ENCODE results near the gene DENND1A. TPM values are rescaled to one million over a fixed set of nuclear protein-coding genes. Genes with fewer than 3 reads are reported as not detected.

The DENND1A gene
- total RNA-seq, 2 experiments from 2014 or later, result 18.5 to 20.1 TPM

DNA sequence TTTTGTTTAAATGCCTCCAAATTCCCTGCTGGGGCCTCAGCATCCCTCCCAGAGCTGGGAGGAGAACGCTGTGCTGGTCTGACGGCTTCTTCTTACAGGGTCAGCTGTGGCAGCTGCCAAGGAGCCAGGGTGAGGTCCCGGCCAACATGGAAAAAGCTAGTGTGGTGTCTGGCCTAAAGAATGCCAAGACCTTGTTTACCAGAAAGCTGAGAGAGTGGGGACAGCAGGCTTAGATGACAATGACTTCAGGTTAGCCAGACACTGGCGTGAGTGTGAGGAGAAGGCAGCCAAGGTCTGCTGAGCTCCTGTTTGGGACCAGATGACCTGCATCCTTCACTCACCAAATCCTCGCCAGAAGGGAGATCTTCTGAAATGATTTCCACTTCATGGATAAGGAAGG, 461.4 kb downstream of the DENND1A start:
- ChIA-PET POLR2A (no interaction called here), CTCF (no interaction called here)

- POLR2A ChIA-PET, result no interaction called here
- CTCF ChIA-PET, result no interaction called here
These were observed 464.6 kb downstream of the DENND1A start for GRCh38 chr9:123465304-123465703.

DNA sequence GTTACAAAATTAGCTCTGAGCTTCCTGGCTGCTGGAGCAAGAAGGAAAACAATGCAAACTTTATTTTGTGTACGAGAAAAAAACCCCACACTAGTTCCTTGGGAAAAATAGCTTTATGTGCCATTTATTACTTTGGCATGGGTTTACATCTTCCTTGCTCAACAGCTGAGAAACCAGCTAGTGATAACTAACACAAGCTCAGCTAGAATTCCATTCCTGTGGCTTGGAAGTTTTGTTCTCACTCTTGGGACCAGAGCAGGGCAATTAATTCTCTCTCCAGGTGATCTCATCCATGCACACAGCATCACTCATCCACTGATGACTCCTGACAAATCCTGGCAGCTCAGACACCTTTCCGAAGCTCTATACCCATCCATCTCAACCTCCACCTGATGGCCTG, 469.8 kb downstream of the DENND1A start:
- CTCF ChIA-PET, result no interaction called here
- POLR2A ChIA-PET, result no interaction called here

DNA sequence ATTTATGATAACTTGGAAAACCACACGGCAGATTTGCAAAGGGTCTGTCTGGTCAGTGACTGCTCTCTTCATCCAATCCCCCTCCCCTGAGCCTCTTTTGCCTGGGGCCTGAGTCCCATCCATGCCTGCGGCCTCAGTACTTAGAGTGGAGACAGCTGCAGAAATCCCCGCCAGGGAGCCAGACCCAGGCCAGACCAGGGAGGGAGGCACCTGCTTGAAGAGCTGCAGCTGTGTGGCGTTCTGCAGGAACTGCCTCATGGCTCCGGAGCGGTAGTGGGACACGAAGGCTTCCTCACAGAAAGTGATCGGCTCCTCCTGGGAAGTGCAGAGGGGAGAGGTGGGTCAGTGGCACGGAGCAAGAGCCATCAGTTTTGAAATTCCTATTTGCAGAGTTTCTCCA, 472.3 kb downstream of the DENND1A start:
- POLR2A ChIA-PET, result no interaction called here

GRCh38 chr9:123456011-123456410, 473.9 kb downstream of the DENND1A start:
- ChIA-PET CTCF (no interaction called here), POLR2A (no interaction called here)

More for the DNA sequence above, 472.3 kb downstream of the DENND1A start:
- CTCF ChIA-PET, result no interaction called here

DNA sequence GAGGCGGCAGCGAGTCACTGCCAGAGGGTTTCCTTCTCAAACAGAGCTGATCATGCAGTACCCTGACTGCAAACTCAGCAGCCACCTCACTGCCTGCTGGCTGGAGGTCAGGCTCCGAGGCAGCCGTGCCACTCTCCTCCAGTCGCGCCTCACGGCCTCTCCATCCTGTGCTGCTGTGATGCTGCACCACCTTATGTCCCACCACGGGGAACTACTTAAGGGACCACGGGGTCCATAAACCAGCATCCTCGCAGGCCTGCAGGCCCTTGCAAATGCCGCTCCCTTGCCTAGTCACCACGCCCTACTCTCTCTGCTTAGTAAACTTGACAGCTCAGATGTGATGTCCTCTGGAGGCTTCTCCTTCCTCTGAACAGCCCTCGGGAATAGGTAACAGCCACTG, 474.7 kb downstream of the DENND1A start:
- ChIA-PET CTCF (interaction anchor here (0.6 kb wide), 1 partner anchor 126 kb away, joined by 3 read pairs; no protein-coding TSS in a partner anchor), POLR2A (no interaction called here)

- ChIA-PET POLR2A (no interaction called here), CTCF (no interaction called here)
These were observed 475.6 kb downstream of the DENND1A start for GRCh38 chr9:123454361-123454760.

- ChIA-PET POLR2A (no interaction called here), CTCF (no interaction called here)
These were observed 476.1 kb downstream of the DENND1A start for GRCh38 chr9:123453831-123454321.

DNA sequence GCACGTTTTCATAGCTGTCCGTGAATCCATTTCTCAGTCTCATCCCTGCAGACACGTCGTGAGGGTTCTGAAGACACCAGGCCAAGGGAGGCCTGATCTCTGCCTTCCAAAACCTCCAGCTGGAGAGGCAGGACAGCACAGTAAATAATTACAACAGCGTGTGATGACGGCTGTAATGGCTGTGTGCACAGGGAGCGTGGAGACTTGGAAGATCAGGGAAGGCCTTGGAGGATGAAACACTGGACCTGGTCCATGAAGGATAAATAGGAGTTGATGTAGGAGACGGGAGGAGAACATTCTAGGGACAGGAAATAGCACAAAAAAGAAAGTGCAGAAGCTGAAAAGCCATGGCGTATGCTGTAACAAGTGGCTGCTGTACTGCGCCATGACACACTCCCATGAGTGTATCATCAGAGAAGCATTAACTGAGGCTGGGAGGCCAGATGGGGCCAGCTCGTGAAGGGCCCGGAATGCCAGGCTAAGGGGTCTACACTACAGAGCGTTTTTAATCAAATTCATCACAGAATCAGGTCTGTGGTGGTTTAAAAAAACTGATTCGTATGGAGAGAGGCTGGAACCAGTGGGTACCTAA, 476.8 kb downstream of the DENND1A start:
- ChIA-PET POLR2A (no interaction called here), CTCF (no interaction called here)

DNA sequence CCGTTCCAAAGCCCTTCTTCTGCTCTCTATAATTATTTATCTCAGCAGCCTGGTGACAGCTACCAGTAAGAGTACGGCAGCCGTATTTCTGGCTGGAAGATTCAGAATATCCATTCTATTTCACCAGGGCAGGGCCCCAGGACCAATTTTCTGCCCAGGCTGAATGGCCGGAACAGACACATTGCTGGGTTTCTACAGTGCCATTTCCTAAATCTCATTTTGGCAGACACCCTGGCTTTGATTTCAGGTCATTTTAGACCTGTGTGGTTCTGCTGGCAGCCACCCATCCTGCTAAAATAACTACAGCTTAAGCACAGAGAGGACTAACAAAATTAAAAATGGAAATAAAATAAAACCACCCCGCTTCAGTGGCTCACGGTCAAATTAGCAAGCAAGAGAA, 478.9 kb downstream of the DENND1A start:
- CTCF ChIA-PET, result no interaction called here
- POLR2A ChIA-PET, result no interaction called here

DNA sequence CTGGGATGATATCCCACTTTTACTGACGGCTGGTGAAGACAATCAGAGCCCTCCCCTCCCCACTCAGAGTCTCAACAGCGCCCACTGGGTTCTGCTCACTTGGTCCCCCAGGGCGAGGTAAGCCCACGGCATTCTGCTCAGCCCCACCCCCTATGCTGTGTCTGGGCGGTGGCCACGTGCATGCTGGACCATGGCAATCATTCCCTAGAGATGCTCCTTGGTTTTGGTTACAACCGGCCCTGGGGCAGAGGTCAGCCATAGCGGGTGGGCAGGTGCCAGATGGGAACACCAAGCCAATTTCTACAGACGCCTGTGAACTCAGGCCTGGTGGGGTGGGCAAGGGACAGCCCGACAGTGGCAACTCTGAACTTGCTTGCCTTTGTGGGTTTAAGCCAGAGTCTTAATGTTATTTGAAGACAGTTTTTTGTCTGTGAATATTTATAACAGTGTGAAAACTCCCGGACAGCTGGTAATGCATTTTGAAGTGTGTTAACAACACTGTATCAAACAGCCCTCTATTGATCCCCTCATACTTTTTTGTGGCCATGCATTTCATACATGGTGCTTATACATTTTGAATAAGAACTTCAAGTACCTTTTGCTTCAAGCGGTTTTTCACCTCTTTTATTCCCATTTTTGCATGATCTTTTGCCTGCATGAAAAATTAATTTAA, 479.7 kb downstream of the DENND1A start:
- CTCF ChIA-PET, result no interaction called here
- POLR2A ChIA-PET, result no interaction called here

- ChIA-PET CTCF (interaction anchor here (0.5 kb wide), 1 partner anchor 496 kb away, joined by 3 read pairs; no protein-coding TSS in a partner anchor), POLR2A (no interaction called here)
These were observed 481.8 kb downstream of the DENND1A start for GRCh38 chr9:123447934-123448646.

- CTCF ChIA-PET, result no interaction called here
- POLR2A ChIA-PET, result no interaction called here
These were observed 483.8 kb downstream of the DENND1A start for GRCh38 chr9:123445981-123446610.

- ChIA-PET CTCF (no interaction called here), POLR2A (no interaction called here)
These were observed 484.8 kb downstream of the DENND1A start for GRCh38 chr9:123445116-123445515.

- ChIA-PET POLR2A (no interaction called here), CTCF (no interaction called here)
These were observed 488.2 kb downstream of the DENND1A start for GRCh38 chr9:123441769-123442168.

DNA sequence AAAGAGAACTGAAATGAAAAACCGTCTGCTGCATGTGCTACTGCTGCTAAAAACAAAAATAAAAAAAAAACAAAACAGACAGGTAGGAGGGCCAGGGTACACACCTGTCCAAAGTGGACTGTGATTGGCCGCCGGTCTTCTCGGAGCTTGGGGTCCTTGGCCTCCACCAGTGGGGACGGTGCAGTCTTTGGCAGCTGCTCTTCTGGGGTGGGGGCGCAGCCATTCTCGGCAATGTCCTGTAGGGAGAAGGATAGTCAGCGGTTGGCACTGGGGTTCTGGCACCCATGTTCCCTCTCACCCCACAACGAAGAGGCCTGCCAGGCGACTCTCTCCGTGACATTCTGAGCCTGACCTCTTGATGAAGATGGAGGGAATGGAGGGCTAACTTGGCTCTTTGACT, 489.7 kb downstream of the DENND1A start:
- ChIA-PET CTCF (no interaction called here), POLR2A (no interaction called here)

- CTCF ChIA-PET, result no interaction called here
- POLR2A ChIA-PET, result no interaction called here
These were observed 491.1 kb downstream of the DENND1A start for GRCh38 chr9:123438821-123439220.

DNA sequence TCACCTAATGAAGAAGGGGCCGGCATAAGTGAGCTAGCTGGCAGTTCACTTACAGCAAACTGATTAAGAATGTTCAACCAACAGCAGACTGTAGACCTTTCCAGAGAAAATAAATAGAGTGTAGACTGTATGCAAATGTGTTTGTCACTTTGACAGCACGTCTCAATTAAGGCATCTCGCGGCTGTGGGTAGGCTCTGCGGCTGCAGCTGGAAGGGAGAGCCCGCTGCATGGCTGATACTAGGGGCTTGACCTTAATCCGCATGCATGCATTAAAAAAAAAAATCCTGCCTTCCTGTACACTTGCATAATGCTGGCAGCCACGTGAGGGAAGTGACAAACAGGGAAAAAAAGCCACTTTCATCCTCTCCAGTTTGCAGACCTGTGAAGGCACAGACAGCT, 491.6 kb downstream of the DENND1A start:
- ChIA-PET POLR2A (no interaction called here), CTCF (no interaction called here)

- POLR2A ChIA-PET, result no interaction called here
- CTCF ChIA-PET, result no interaction called here
These were observed 492.7 kb downstream of the DENND1A start for GRCh38 chr9:123437201-123437600.

- ChIA-PET CTCF (no interaction called here), POLR2A (no interaction called here)
These were observed 494.5 kb downstream of the DENND1A start for GRCh38 chr9:123435471-123435870.

GRCh38 chr9:123434619-123435240, 495.2 kb downstream of the DENND1A start:
- ChIA-PET POLR2A (no interaction called here), CTCF (no interaction called here)
